Measurements from ENCODE around the gene ABHD17A.
A peak's percentile ranks its signal among the peaks of the same experiment; 100 is the strongest.

ABHD17A gene

DNA sequence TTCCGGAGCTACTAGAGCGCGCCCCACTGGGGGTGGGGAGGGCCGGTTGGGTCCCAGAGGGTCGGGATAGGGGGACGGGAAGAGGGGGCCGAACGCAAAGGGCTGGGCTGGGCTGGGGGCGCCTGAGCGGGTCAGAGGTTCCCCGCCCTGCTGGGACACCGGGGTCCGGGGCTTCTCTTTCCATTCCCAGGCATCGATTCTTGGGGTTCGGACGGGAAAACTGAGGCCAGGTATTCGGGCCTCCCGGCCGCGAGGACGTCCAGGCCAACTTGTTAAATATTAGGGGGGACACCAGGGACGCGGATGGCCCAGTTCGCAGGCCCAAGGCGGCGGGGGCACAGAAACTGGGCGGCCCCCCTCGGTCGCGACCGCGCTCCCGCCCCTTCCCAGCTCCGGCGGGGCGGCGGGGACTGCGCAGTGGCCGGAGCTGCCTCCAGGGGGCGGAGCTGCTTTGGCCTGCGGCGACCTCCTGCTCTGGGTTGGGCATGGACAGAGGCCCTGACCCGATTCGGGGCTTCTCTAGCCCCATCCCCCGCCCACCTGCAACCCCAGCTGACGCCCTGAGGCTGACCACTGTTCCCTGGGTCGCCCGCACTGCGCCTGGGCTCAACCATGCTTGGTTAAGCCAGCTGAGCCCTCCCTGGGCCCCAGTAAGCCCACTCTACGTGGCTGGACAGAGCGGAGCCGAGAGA is 20.7 kb downstream of the ABHD17A start:
- no peak for DNase-seq (ENCODE audit: low read depth)

- peak; percentile 77 for DNase-seq (ENCODE audit: low read depth)
Measured at GRCh38 chr19:1863638-1864479, 21.4 kb downstream of the ABHD17A start.

DNA sequence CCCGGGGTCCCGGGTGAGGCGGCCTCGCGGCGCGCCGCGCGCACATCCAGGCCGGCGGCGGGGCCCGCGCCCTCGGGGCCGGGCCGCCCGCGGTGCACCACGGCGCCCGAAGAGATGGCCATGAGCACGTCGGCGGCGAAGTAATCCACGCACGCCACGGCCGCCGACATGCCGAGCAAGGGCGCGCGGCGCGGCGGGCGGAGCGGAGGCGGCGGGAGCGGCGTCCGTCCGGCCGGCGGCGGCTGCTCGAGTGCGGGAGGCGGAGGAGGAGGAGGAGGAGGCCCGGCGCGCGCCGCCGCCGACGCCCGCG is 22.0 kb downstream of the ABHD17A start, which contains the start of gene KLF16:
Gene KLF16 (minus strand): TSS at position 252 of the 310 bp plus-strand sequence. CDS start 82 bp downstream, at position 170.
- no peak for DNase-seq (ENCODE audit: low read depth)

- no peak for DNase-seq (ENCODE audit: low read depth)
Measured at GRCh38 chr19:1862424-1863327, 22.6 kb downstream of the ABHD17A start.

DNA sequence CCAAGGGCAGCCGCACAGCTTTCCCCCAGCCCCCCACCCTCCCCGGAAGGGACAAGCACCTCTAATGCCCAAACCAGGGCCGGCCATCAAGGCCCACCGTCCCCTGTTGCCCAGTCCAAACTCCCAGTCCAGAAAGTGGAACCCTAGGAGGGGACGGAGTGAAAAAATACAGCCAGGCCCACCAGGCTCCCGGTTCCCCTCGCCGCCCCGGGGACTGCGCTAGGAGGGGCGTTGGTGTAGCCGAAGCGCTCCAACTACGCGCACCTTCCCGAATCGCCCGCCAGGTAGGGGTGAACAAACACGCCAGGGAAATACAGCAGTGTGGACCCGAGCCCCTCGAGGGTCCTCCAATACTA is 23.2 kb downstream of the ABHD17A start:
- DNase-seq (ENCODE audit: low read depth): no peak

DNA sequence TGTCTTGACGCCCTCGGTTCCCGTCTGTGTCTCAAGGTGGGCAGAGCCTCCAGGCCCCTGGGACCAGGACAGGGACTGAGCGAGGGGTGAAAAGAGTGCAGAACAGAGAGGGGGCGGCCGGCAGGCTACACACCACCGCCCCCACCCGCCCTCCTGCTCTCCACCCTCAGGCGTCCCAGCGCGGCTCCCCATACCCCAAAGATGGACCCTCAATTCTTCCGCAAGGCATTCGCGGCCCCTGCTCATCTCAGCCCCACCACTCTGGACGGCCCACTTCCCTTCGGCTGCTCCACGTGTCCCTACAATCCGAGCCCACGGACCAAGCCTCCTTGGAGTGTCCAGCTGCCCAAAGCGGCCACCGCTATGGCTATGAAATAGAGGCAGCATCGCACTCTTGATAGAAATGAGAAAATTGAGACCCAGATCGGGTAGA is 23.7 kb downstream of the ABHD17A start:
- no peak for DNase-seq (ENCODE audit: low read depth)

DNA sequence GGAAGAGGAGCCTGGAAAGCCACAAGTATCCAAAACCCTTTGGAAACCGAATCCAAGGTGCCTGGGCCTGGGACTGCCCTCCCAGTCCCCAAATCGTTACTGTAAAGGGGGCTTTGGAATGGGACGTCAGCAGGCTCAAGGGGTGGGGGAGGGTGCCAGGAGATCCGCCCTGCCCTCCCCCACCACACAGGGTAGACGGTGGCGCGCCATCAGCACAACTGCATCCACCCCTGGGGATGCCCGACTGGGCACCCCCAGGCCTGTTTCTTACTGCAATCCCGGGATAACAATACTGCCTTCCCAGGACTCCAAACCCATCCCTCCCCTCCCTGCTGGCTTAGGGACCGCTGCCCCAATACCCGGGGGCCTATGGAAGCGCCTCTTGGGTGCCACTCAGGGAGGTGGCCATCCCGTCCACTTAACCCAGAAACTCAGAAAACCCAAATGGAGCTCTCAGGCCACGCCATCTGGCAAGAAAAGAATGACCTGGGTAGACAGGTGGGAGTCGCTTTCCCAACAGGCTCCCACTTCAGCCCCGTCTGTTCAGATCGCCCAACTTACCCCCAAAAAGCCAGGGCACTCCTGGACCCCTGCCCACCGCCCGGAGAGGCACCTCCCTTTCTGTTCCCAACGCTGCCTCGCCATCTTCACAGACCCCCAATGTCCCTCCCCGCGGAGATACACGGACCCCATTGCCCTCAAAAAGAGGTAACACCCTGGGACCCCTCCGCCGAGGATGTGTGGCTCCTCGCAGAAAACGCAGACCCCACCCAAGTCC is 24.3 kb downstream of the ABHD17A start:
- no peak for DNase-seq (ENCODE audit: low read depth)

DNA sequence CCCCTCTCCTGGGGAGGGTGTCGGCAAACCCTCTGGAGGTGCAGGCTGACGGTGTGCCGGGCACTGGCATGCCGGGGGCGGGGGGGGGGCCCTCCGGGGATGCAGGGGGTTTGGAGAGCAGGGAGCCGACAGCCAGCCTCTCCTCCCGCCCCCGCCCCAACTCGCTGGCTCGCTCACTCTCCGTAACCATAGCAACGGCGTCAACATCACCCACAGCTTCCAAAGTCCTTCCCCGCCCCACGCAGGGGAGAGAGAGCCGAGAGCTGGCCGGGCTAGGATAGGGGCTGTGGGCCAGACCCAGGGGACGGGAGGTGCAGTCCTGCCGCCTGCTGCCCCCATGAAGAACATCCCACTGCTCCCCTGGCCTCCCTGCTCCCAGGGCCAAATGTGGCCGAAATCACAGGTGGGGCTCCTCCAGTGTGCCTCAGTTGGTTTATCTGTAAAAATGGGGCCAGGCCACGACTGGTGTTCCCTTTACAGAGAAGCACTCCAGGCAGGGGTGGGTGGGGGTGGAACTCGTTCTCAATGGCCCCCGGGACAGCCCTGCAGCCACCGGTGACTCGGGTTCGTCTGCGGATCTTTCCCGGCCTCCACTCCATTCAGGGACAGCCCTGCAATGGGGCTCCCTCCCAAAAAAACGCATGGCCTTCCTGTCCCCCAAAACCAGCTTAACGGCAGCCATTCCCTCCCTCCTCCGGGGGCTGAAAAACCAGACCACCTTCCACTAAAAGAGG is 25.1 kb downstream of the ABHD17A start:
- no peak for DNase-seq (ENCODE audit: low read depth)

DNA sequence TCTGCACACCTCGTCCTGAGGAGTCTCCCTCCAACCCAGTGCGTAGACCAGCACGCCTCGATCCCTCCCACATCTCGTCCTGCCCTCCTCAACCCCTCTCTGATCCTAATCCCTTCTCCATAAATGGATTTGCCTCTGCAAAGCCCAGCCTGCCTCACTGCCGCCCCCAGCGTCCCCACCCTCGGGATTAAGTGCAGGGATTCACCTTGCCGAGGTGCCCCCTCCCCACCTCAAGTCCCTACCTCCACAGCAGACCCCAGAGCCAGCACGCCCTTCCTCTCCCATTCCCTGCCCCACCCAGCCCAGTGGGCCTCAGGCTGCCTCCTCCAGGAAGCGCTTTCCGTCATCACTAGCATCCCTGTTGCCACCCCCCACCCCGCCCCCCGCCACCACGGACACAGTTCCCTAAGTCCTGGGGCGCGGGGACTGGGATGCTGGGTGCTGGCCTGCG is 25.9 kb downstream of the ABHD17A start:
- no peak for DNase-seq (ENCODE audit: low read depth)

GRCh38 chr19:1858412-1859081 is 26.7 kb downstream of the ABHD17A start:
- DNase-seq (ENCODE audit: low read depth): no peak

DNA sequence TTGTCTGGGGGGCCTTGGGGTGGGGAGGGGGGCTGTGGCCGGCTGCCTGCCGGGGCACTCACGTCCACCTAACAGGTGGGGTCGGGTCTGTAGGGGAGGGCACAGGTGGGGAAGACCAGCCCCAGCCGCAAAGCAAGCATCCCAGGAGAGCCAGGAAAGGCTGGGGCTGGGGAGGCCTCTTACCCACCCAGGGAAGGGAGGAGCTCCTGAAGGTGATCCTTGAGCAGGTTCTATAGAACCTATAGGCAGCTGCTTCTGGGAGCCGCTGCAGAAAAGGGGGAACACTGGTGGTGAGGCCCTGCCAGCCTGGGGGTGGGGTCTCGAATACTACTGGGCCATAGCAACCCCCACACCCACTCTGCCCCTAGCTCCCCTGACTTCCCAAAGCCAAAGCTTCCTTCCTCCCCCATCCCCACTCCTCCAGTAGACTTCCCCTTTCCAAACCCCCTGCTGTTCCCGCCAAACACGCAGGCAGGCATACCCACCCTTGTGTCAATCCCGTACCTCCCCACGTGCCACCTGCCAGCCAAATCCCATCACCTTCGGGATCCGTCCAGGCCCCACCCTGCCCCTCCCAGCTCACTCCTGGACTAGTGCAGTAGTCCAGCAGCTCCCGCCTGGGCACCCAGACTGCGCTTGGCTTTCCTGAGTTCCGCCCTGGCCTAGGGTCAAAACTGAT is 27.5 kb downstream of the ABHD17A start:
- DNase-seq (ENCODE audit: low read depth): no peak

DNA sequence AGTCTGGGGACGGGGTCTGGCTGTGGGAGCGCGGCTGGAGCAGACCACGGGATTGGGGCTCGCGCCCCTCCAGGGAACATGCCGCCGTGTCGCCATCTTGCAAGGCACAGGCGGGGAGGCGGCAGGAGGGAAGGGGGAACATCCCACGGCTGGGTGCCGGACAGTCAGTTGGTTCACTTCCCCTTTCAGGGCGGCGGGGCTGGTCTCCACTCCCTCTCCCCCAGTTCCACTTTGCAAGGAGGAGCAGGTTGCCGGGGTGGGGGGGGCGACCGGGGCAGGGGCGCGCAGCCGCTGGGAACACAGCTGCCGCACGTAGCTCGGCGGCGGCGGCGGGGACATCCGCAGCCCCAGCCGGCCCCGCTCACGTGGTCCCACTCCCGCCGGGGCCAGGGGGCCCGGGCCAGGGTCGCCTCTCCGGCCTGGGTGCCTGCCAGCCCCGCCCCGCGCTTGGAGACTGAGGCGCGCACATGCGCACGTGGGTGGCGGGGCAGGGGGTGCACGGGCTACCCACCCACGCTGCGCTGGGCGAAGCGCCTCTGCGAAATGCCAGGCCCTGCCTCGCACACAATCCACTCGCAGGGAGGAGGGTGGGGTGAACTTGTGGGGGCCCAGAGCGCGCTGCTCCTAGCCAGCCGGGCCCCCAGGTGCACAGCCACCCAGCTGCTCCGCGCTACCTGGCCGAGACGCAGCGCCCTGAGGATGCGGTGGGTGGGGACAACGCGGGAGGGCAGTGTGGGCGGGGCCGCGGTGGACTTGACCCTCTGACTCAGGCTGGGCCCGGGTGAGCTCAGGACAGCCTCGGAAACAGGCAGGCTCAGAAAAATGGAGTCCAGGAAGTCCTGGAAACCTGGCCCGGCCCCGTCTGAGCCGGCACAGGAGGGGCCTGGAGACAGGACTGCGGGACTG is 28.3 kb downstream of the ABHD17A start:
- DNase-seq (ENCODE audit: low read depth): no peak

- DNase-seq (ENCODE audit: low read depth): no peak
Measured at GRCh38 chr19:1856345-1856697, 29.0 kb downstream of the ABHD17A start.

GRCh38 chr19:1855828-1856255 is 29.5 kb downstream of the ABHD17A start:
- DNase-seq (ENCODE audit: low read depth): no peak

- peak; percentile 55 for DNase-seq (ENCODE audit: low read depth)
Measured at GRCh38 chr19:1855040-1855827, 30.1 kb downstream of the ABHD17A start.

GRCh38 chr19:1854542-1855039 is 30.7 kb downstream of the ABHD17A start:
- no peak for DNase-seq (ENCODE audit: low read depth)

- DNase-seq (ENCODE audit: low read depth): no peak
Measured at GRCh38 chr19:1854039-1854541, 31.2 kb downstream of the ABHD17A start.
